Keratinocyte (primary cell): ENCODE measurements around the gene IL1A. TPM values are rescaled to one million over a fixed set of nuclear protein-coding genes. Genes with fewer than 3 reads are reported as not detected.

Experiments used
- DNase-seq: peaks from one replicate; pipeline ENCODE4 v3.0.0-alpha.2; 2011; ENCODE audit warnings: low read depth, missing footprints, low spot score
- FAIRE-seq: peaks from 2 replicates; lab custom pipeline; 2011; peaks lifted over from hg19 to GRCh38; lab: Jason Lieb, UNC
- H2AFZ ChIP-seq: 2 replicates; pipeline ENCODE4 v1.6.0; 2012; ENCODE audit warnings: low read length, control low read depth, inconsistent platforms; ENCODE audit not compliant: control insufficient read depth
- H3K27ac ChIP-seq: 2 replicates; pipeline ENCODE4 v1.5.1; 2011; ENCODE audit warnings: low read length; ENCODE audit not compliant: control insufficient read depth, insufficient read depth
- H3K27me3 ChIP-seq: 3 replicates; pipeline ENCODE4 v1.6.0; 2011; ENCODE audit warnings: low read length; ENCODE audit not compliant: control insufficient read depth, insufficient read depth; ENCODE audit errors: extremely low read depth
- H3K36me3 ChIP-seq, 2 experiments: 2 replicates in 1 of 2; 3 replicates in 1 of 2; pipeline ENCODE4 v1.5.1; 2011; ENCODE audit warnings: low read length in 2 of 2, mild to moderate bottlenecking in 1 of 2; ENCODE audit not compliant: control insufficient read depth in 2 of 2, insufficient read depth in 2 of 2; ENCODE audit errors: extremely low read depth in 1 of 2
- H3K4me1 ChIP-seq: 3 replicates; pipeline ENCODE4 v1.5.1; 2011; ENCODE audit warnings: low read length; ENCODE audit not compliant: control insufficient read depth, insufficient read depth; ENCODE audit errors: extremely low read depth
- H3K4me2 ChIP-seq: 3 replicates; pipeline ENCODE4 v1.6.0; 2011; ENCODE audit warnings: low read depth, low read length; ENCODE audit not compliant: control insufficient read depth, insufficient read depth; ENCODE audit errors: extremely low read depth
- H3K4me3 ChIP-seq, 3 experiments: fragments of 200-600 bp in 1 of 3; sonication (generic) in 1 of 3; 2 replicates in 2 of 3; 3 replicates in 1 of 3; pipeline ENCODE4 v1.5.1; 2011 to 2016; ENCODE audit warnings: low read length in 3 of 3, mild to moderate bottlenecking in 3 of 3, control low read depth in 2 of 3, inconsistent platforms in 1 of 3, low read depth in 1 of 3, mixed read lengths in 1 of 3, mixed run types in 1 of 3, moderate library complexity in 1 of 3; ENCODE audit not compliant: control insufficient read depth in 2 of 3, insufficient read depth in 2 of 3; ENCODE audit errors: extremely low read depth in 1 of 3
- H3K79me2 ChIP-seq: 2 replicates; pipeline ENCODE4 v1.6.0; 2012; ENCODE audit warnings: low read length; ENCODE audit not compliant: control insufficient read depth, insufficient read depth
- H3K9ac ChIP-seq: 3 replicates; pipeline ENCODE4 v1.6.0; 2011; ENCODE audit warnings: low read length; ENCODE audit not compliant: control insufficient read depth, insufficient read depth; ENCODE audit errors: extremely low read depth
- H3K9me1 ChIP-seq: 3 replicates; pipeline ENCODE4 v1.6.0; 2011; ENCODE audit warnings: low read length; ENCODE audit not compliant: control insufficient read depth, insufficient read depth; ENCODE audit errors: extremely low read depth
- H3K9me3 ChIP-seq: 2 replicates; pipeline ENCODE4 v1.5.1; 2012; ENCODE audit warnings: low read depth, low read length; ENCODE audit not compliant: control insufficient read depth
- H4K20me1 ChIP-seq: 3 replicates; pipeline ENCODE4 v1.6.0; 2011; ENCODE audit warnings: low read length; ENCODE audit not compliant: control insufficient read depth, insufficient read depth; ENCODE audit errors: extremely low read depth
- EZH2 ChIP-seq: IDR thresholded peaks from one replicate; pipeline ENCODE4 v1.6.1; 2012; ENCODE audit warnings: inconsistent platforms, mild to moderate bottlenecking, low read length, moderate library complexity
- dilution Hi-C: fragments of 300-500 bp; cut with MboI; formaldehyde crosslinking; loops from one replicate; pipeline ENCODE4 v1.7.0; 2020; ENCODE audit warnings: low sequenced_read_pairs; ENCODE audit not compliant: extremely low pct_ligation_motif_present
- polyA plus RNA-seq, 5 experiments: library from polyadenylated mRNA; depleted of rRNA in 3 of 5; stranded (reverse) in 3 of 5; stranded (forward) in 1 of 5; unstranded in 1 of 5; fragments of >200 nt; gene quantifications; 1 replicate in 1 of 5; 2 replicates in 3 of 5; 3 replicates in 1 of 5; pipeline versions ENCODE4 v1.2.1 to v1.2.3, GENCODE V29; 2011 to 2012; ENCODE audit warnings: missing spikeins in 2 of 5, low read depth in 1 of 5, low replicate concordance in 1 of 5
- TF ChIP-seq, protein P1 (sequence below), 3 experiments: IDR thresholded peaks in 1 of 3; conservative IDR thresholded peaks in 1 of 3; optimal IDR thresholded peaks in 1 of 3; 2 replicates in 2 of 3; 3 replicates in 1 of 3; pipeline versions ENCODE3 to v1.5.1; 2011; ENCODE audit warnings: low read length in 3 of 3, mild to moderate bottlenecking in 3 of 3, moderate library complexity in 2 of 3, control low read depth in 1 of 3, inconsistent platforms in 1 of 3; ENCODE audit not compliant: insufficient read depth in 2 of 3; ENCODE audit errors: extremely low read depth in 1 of 3

Gene IL1A
- polyA plus RNA-seq, 1 donor (not counting 4 experiments of a cell fraction or from before 2014, with no cell fraction given), result 269 TPM

DNA sequence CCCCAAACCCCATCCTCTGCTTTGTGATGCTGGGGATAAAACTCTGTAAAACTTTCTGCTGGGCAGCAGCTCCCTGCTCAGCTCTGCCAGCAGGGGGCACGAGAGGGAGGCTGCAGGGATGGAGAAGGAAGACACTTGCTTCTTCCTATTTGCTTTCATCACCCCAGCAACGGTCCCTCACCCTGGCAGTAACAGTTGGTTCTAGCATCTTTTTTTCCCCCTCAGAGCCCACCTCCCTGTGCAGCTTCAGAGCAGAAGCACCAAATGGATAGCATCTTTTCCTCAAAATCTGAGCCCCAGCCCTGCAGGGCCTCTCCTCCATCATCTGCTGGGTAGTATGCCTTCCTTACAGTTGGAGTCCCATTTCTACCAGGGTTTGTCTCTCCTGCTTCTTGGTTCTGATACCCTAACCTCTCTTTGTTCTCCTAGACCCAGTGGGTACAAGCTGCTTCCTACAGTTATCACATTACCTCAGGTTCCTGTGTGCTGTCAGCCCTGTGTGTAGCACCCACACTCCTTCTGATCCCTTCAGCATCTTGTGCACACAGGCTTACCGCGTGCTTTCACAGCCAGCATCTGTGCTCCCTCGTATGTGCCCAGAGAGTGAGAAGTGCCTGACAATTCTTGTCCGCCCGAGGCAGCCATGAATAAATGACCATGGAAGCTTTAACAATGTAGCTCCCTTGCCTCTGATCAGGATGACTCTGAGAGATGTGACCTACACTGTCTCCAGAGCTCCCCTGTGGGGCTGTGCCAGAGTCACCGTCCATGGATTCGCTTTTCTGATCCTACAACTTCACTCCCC, 34.3 kb downstream of the IL1A start:
- H3K9ac ChIP-seq, result no peak overlapping the region
- no peaks in the 10 kb centered on the region for H3K9me3 ChIP-seq
- H4K20me1 ChIP-seq, result no peaks in the 10 kb centered on the region
- peaks cover 4% of the 10 kb centered on the region for H3K4me1 ChIP-seq
- FAIRE-seq, result peak; percentile 60
- H3K27me3 ChIP-seq, result no peaks in the 10 kb centered on the region
- H3K79me2 ChIP-seq, result peaks cover 54% of the 10 kb centered on the region
- no peak for DNase-seq
- dilution Hi-C loops, result no loop called here
- H3K9me1 ChIP-seq, result no peaks in the 10 kb centered on the region
- no peak overlapping the region for H3K27ac ChIP-seq
- H3K36me3 ChIP-seq, result peaks cover 0 to 35% of the 10 kb centered on the region in 2 experiments
- no peak overlapping the region for H2AFZ ChIP-seq
- no peak overlapping the region for H3K4me3 ChIP-seq
- TF ChIP-seq EZH2, result no peak
- TF ChIP-seq, protein P1, sequence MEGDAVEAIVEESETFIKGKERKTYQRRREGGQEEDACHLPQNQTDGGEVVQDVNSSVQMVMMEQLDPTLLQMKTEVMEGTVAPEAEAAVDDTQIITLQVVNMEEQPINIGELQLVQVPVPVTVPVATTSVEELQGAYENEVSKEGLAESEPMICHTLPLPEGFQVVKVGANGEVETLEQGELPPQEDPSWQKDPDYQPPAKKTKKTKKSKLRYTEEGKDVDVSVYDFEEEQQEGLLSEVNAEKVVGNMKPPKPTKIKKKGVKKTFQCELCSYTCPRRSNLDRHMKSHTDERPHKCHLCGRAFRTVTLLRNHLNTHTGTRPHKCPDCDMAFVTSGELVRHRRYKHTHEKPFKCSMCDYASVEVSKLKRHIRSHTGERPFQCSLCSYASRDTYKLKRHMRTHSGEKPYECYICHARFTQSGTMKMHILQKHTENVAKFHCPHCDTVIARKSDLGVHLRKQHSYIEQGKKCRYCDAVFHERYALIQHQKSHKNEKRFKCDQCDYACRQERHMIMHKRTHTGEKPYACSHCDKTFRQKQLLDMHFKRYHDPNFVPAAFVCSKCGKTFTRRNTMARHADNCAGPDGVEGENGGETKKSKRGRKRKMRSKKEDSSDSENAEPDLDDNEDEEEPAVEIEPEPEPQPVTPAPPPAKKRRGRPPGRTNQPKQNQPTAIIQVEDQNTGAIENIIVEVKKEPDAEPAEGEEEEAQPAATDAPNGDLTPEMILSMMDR (optimal IDR thresholded peaks at IDR 0.05 in 1 of 3, IDR thresholded peaks at IDR 0.05 in 1 of 3, conservative IDR thresholded peaks at IDR 0.05 in 1 of 3; ENCODE audit: extremely low read depth in 1 of 3, insufficient read depth in 2 of 3, low read length in 3 of 3), result peak; percentile 94 to 98 (median 97)
- H3K4me2 ChIP-seq, result no peak overlapping the region

DNA sequence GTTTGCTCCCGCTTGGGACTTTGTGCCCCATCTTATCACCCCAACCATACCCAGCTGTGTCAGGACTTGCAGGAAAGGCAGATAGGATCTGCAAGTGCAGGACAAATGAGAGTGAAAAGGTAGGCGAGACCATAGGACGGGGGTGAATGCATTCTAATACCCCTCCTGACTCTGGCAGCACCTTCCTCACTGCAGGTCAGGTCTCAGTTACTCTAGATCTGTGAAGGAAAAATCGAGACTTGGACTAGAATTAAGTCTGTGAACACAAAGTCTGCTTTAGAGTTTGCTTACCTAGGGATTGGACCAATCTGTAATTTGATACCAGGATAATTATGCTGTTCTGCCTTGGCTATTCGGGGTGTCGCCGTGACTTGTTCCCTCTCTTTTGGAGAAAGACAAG, 43.8 kb downstream of the IL1A start:
- TF ChIP-seq, protein P1 (optimal IDR thresholded peaks at IDR 0.05 in 1 of 3, IDR thresholded peaks at IDR 0.05 in 1 of 3, conservative IDR thresholded peaks at IDR 0.05 in 1 of 3; ENCODE audit: extremely low read depth in 1 of 3, insufficient read depth in 2 of 3, low read length in 3 of 3), result no peak
- TF ChIP-seq EZH2, result no peak
- Histone ChIP-seq H3K36me3 (peaks cover 2 to 31% of the 10 kb centered on the region in 2 experiments), H3K9me3 (no peaks in the 10 kb centered on the region), H3K4me1 (peaks cover 12% of the 10 kb centered on the region), H2AFZ (peak overlapping the region; percentile 41), H3K9ac (no peak overlapping the region), H3K9me1 (no peaks in the 10 kb centered on the region), H3K27ac (no peak overlapping the region), H3K27me3 (no peaks in the 10 kb centered on the region), H3K4me3 (no peak overlapping the region), H3K4me2 (no peak overlapping the region), H4K20me1 (no peaks in the 10 kb centered on the region), H3K79me2 (no peaks in the 10 kb centered on the region)
- DNase-seq (no peak), FAIRE-seq (no peak)
- dilution Hi-C loops, result no loop called here
